AG10803 (cell line): ENCODE results near the gene AHDC1.

Experiments
- DNase-seq: peaks from one replicate; pipeline ENCODE4 v3.0.0; 2010; ENCODE audit warnings: low read depth
- H3K4me3 ChIP-seq: 2 replicates; pipeline ENCODE4 v1.5.1; 2011; ENCODE audit warnings: mild to moderate bottlenecking, low read length, control low read depth
- TF ChIP-seq, protein P1 (sequence below): conservative IDR thresholded peaks from 2 replicates; pipeline ENCODE4 v1.5.1; 2011; ENCODE audit warnings: mild to moderate bottlenecking, low read length, control low read depth, inconsistent platforms

AHDC1 gene

DNA sequence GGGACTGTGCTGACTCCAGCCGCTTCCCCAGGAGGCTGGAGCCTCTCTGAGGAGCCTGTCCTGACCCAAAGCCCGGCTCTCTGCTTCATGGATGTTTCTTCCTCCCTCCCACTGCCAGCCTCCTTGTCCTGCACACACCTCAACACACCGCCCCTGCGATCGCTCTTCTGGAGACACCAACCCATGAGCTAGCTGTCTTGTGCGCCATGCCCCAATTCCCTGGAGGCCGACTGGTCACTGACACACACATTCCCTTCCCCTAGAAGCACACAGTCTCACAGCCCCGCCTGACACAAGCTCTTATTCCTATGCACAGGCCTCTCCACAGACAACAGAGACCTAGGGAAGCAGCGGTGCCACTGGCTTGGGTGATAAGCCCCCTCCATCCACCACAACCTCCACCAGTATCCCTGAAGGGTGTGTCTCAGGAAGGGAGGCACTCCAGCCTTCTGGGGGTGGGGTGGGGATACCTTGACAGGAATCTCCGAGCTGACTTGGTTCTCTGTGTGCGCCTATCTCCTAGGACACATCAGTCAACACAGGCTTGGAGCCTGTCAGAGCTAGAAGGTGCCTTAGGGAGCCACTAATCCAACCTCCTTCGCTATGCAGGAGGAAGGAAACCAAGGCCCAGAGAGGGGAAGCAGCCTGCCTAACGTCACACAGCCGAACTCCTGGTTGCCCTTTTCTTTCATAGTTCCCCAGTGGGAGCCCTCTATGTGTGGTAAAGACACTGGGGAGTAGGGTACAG, 31.1 kb downstream of the AHDC1 start:
- DNase-seq, result peak; percentile 62
- TF ChIP-seq, protein P1, sequence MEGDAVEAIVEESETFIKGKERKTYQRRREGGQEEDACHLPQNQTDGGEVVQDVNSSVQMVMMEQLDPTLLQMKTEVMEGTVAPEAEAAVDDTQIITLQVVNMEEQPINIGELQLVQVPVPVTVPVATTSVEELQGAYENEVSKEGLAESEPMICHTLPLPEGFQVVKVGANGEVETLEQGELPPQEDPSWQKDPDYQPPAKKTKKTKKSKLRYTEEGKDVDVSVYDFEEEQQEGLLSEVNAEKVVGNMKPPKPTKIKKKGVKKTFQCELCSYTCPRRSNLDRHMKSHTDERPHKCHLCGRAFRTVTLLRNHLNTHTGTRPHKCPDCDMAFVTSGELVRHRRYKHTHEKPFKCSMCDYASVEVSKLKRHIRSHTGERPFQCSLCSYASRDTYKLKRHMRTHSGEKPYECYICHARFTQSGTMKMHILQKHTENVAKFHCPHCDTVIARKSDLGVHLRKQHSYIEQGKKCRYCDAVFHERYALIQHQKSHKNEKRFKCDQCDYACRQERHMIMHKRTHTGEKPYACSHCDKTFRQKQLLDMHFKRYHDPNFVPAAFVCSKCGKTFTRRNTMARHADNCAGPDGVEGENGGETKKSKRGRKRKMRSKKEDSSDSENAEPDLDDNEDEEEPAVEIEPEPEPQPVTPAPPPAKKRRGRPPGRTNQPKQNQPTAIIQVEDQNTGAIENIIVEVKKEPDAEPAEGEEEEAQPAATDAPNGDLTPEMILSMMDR, result no peak
- no peak overlapping the region for H3K4me3 ChIP-seq

DNA sequence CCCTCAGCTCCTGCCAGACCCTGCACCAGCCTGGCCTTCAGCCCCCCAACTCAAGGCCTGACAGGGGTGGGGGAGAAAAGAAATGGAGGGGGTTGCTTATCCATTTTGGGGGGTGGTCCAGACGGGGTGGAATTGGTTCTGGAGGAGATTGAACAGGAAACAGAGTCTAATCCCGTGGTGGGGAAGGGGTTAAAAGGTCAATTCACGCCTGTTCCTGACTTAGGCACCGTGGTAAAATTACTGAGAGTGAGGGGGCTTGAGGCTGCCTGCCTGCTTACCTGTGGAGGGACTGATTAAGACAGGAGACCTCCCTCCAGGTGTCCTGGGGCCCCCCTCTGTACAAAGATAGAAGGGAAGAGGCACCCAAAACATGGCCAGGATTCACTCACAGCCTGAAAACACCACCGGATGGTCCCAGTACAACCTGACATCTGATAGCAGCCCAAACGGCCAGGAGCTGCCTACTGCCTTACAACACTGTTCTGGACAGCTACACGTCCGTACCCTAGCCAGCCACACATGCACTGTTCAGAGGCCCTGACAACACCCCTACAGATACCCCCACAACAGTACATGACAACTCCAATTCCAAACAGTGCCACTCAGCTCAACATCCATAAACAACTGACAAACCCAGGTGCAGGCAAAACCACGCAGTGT, 31.8 kb downstream of the AHDC1 start:
- no peak for DNase-seq
- no peak overlapping the region for H3K4me3 ChIP-seq
- TF ChIP-seq, protein P1, result no peak

DNA sequence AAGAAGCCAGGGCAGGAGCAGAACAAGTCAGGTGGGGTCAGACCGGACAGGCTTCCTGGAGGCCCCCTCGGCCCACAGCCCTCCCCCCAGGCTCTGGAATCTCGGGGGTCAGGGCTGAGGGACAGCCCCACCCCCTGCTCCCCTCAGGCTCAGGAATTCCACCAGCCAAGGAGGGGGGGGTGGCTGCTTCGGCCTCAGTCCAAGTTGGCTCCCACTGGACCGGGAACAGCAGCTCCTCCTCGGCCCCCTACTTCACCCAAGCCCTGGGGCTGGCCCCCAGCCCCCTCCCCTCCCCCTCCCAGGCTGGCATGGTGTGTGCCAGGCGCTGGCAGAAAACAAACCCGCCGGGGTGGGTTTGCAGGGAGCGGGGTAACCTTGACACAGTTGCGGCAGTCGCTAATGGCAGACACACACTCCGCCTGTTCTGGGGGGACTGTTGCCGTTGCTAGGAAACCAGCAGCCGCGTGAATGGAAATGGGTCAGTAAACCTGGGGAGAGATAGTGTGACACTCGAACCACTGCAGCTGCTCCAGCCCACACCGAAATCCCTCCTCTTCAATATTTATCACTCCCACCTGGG, 32.4 kb downstream of the AHDC1 start:
- no peak overlapping the region for H3K4me3 ChIP-seq
- DNase-seq, result no peak

GRCh38 chr1:27570784-27571183, 33.2 kb downstream of the AHDC1 start:
- H3K4me3 ChIP-seq, result no peak overlapping the region
- DNase-seq, result no peak
- TF ChIP-seq, protein P1, result no peak

More for the DNA sequence above, 32.4 kb downstream of the AHDC1 start:
- TF ChIP-seq, protein P1, result no peak

GRCh38 chr1:27570356-27570755, 33.6 kb downstream of the AHDC1 start:
- TF ChIP-seq, protein P1, result no peak
- DNase-seq, result no peak
- no peak overlapping the region for H3K4me3 ChIP-seq

DNA sequence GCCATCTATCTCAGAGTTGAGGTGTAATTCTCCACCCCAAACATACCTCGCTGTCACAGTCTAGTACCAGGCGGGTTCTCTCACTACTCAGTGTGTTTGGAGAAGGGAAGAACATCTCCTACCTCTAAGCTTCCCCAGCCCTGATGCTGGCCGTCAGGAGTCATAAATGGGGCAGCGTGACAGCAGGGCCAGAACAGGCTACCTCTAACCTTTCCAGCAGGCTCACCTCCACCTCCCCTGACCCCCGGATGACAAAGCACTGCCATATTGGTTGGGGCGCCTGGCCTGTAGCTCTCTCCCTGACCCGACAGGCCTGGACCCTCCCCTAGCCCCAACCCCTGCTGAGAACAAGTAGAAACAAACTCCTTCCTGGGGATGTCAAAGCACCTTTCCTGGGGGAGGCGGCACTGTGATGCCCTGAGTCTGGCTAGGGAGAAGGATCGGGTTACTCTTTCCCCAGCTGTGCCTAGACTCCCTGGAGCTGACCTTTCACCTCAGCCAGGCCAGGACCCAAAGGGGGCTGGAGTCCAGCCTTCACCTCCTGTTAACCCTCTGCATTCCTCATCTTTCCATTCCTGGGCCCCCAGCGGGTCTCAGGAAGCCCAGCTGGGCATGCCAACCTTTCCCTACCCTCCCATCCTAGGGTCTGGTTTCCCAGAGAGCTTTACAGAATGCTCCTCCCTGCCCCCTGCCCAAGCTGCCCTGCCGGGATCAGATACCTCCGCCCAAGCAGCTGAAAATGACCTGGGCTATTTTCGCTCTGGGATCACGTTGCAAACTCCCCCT, 34.2 kb downstream of the AHDC1 start:
- TF ChIP-seq, protein P1, result no peak
- no peak overlapping the region for H3K4me3 ChIP-seq
- DNase-seq, result no peak
